SK-N-SH (cell line): ENCODE results near the gene GRIK1. TPM values are rescaled to one million over a fixed set of nuclear protein-coding genes. Genes with fewer than 3 reads are reported as not detected.

ENCODE experiments used
- CTCF ChIA-PET: fragments of 300-600, 350-600 bp; formaldehyde crosslinking; extraction: SDS; loops from one replicate; lab custom pipeline; 2021; lab: Yijun Ruan, JAX
- POLR2A ChIA-PET: fragments of 350-600 bp; sonication (Branson Sonifier 250); formaldehyde crosslinking; extraction: SDS; loops from one replicate; lab custom pipeline; 2020; ENCODE audit warnings: antibody characterized with exemption, inconsistent platforms; lab: Yijun Ruan, JAX
- DNase-seq: peaks from one replicate; pipeline ENCODE4 v3.0.0; 2012
- H2AFZ ChIP-seq: fragments of 200-600 bp; sonication (generic); 2 replicates; pipeline ENCODE4 v1.8.1; 2016; ENCODE audit warnings: antibody characterized with exemption, mild to moderate bottlenecking, low read depth
- H3F3A ChIP-seq: fragments of 200-600 bp; sonication (generic); replicated peaks from 2 replicates; pipeline ENCODE3; 2016; ENCODE audit warnings: antibody characterized with exemption, mild to moderate bottlenecking; ENCODE audit not compliant: insufficient read depth
- H3K27ac ChIP-seq, 2 experiments: fragments of 200-500 bp in 1 of 2; fragments of 200-600 bp in 1 of 2; sonication (Bioruptor generic) in 1 of 2; sonication (generic), shearing (Covaris generic) in 1 of 2; 2 replicates each; pipeline versions ENCODE4 v1.5.1 to v1.6.1; 2014 to 2016; ENCODE audit warnings: low read depth in 2 of 2, inconsistent platforms in 1 of 2, low read length in 1 of 2, mild to moderate bottlenecking in 1 of 2, mixed read lengths in 1 of 2
- H3K27me3 ChIP-seq: fragments of 200-600 bp; sonication (generic), shearing (Covaris generic); 2 replicates; pipeline ENCODE4 v1.6.1; 2016; ENCODE audit warnings: mixed run types; ENCODE audit not compliant: insufficient read depth
- H3K36me3 ChIP-seq, 2 experiments: fragments of 200-500 bp in 1 of 2; fragments of 200-600 bp in 1 of 2; sonication (Bioruptor generic) in 1 of 2; sonication (generic) in 1 of 2; replicated peaks in 1 of 2; 2 replicates each; pipeline versions ENCODE3 to v1.5.1; 2014 to 2016; ENCODE audit warnings: low read length in 1 of 2, mild to moderate bottlenecking in 1 of 2; ENCODE audit not compliant: insufficient read depth in 2 of 2, control insufficient read depth in 1 of 2
- H3K4me1 ChIP-seq, 2 experiments: fragments of 200-500 bp in 1 of 2; fragments of 200-600 bp in 1 of 2; sonication (Bioruptor generic) in 1 of 2; sonication (generic), shearing (Covaris generic) in 1 of 2; 2 replicates each; pipeline versions ENCODE4 v1.5.1 to v1.6.1; 2014 to 2016; ENCODE audit warnings: low read depth in 1 of 2, low read length in 1 of 2, mixed run types in 1 of 2; ENCODE audit not compliant: insufficient read depth in 2 of 2, control insufficient read depth in 1 of 2
- H3K4me2 ChIP-seq: fragments of 200-600 bp; sonication (generic), shearing (Covaris generic); 2 replicates; pipeline ENCODE4 v1.6.1; 2017; ENCODE audit warnings: mixed run types
- H3K4me3 ChIP-seq, 2 experiments: fragments of 200-500 bp in 1 of 2; fragments of 200-600 bp in 1 of 2; sonication (Bioruptor generic) in 1 of 2; sonication (generic), shearing (Covaris generic) in 1 of 2; 2 replicates each; pipeline versions ENCODE4 v1.5.1 to v1.8.1; 2014 to 2016; ENCODE audit warnings: low read depth in 2 of 2, inconsistent platforms in 1 of 2, low read length in 1 of 2, mild to moderate bottlenecking in 1 of 2, mixed read lengths in 1 of 2, moderate library complexity in 1 of 2
- H3K79me2 ChIP-seq: fragments of 200-600 bp; sonication (generic); 2 replicates; pipeline ENCODE4 v1.8.1; 2017; ENCODE audit warnings: mild to moderate bottlenecking; ENCODE audit not compliant: insufficient read depth
- H3K9ac ChIP-seq: fragments of 200-600 bp; sonication (generic); 2 replicates; pipeline ENCODE4 v1.6.1; 2017; ENCODE audit warnings: mixed run types
- H3K9me2 ChIP-seq: fragments of 200-600 bp; sonication (generic); 2 replicates; pipeline ENCODE4 v1.6.1; 2017; ENCODE audit warnings: mixed run types
- H3K9me3 ChIP-seq: fragments of 200-600 bp; sonication (generic); 2 replicates; pipeline ENCODE4 v1.6.1; 2017; ENCODE audit warnings: mixed run types, mild to moderate bottlenecking, moderate library complexity
- H4K20me1 ChIP-seq: fragments of 200-600 bp; sonication (generic); 2 replicates; pipeline ENCODE4 v1.6.1; 2017; ENCODE audit warnings: mild to moderate bottlenecking, mixed run types; ENCODE audit not compliant: insufficient read depth
- CHD2 ChIP-seq: fragments of 150-350 bp; IDR thresholded peaks from 2 replicates; pipeline ENCODE4 v1.6.1; 2018; ENCODE audit warnings: low read length; ENCODE audit not compliant: partially characterized antibody
- FOSL2 ChIP-seq: IDR thresholded peaks from 2 replicates; pipeline ENCODE4 v1.4.0; 2012; ENCODE audit warnings: low read depth, mild to moderate bottlenecking, moderate library complexity, borderline replicate concordance
- FOXM1 ChIP-seq: IDR thresholded peaks from 2 replicates; pipeline ENCODE4 v1.4.0; 2012; ENCODE audit warnings: low read depth, mild to moderate bottlenecking
- GATA2 ChIP-seq: sonication (generic); formaldehyde crosslinking; IDR thresholded peaks from 2 replicates; pipeline ENCODE4 v1.5.0; 2020; ENCODE audit warnings: mild to moderate bottlenecking, missing genetic modification reagents
- JUND ChIP-seq: IDR thresholded peaks from 2 replicates; pipeline ENCODE4 v1.4.0; 2012
- MEF2A ChIP-seq: IDR thresholded peaks from 2 replicates; pipeline ENCODE4 v1.4.0; 2012; ENCODE audit warnings: low read depth, borderline replicate concordance
- NFIC ChIP-seq: IDR thresholded peaks from 2 replicates; pipeline ENCODE4 v1.4.0; 2012; ENCODE audit warnings: borderline replicate concordance
- POLR2AphosphoS5 ChIP-seq: IDR thresholded peaks from 2 replicates; pipeline ENCODE4 v1.6.1; 2012; ENCODE audit warnings: low read depth, low read length
- RAD21 ChIP-seq: IDR thresholded peaks from 2 replicates; pipeline ENCODE4 v1.6.1; 2012; ENCODE audit warnings: mild to moderate bottlenecking, low read length
- RCOR1 ChIP-seq: fragments of 150-350 bp; IDR thresholded peaks from 2 replicates; pipeline ENCODE4 v1.6.1; 2017; ENCODE audit warnings: antibody characterized with exemption, low read length
- RFX5 ChIP-seq: IDR thresholded peaks from 2 replicates; pipeline ENCODE4 v1.6.1; 2012; ENCODE audit warnings: mild to moderate bottlenecking, improper control_type of control experiment, low read length
- RXRA ChIP-seq: IDR thresholded peaks from 2 replicates; pipeline ENCODE4 v1.4.0; 2012; ENCODE audit warnings: low read depth, mild to moderate bottlenecking, borderline replicate concordance
- SIN3A ChIP-seq: IDR thresholded peaks from 2 replicates; pipeline ENCODE4 v1.6.1; 2012; ENCODE audit warnings: low read depth, mild to moderate bottlenecking, low read length, moderate library complexity, borderline replicate concordance
- SMC3 ChIP-seq: IDR thresholded peaks from 2 replicates; pipeline ENCODE4 v1.6.1; 2012; ENCODE audit warnings: low read depth, low read length, improper control_type of control experiment
- TCF12 ChIP-seq: IDR thresholded peaks from 2 replicates; pipeline ENCODE4 v1.4.0; 2012
- YY1 ChIP-seq: IDR thresholded peaks from 2 replicates; pipeline ENCODE4 v1.4.0; 2012; ENCODE audit warnings: low read depth, mild to moderate bottlenecking
- WGBS: methylation state at CpG from one replicate; pipeline ENCODE4 v1.1.6; 2017; ENCODE audit warnings: low lambda C conversion rate; 5-methylcytosine and 5-hydroxymethylcytosine counted together
- polyA plus RNA-seq, 3 experiments: library from polyadenylated mRNA; depleted of rRNA; stranded (reverse); fragments of >200 nt; gene quantifications; 2 replicates each; pipeline ENCODE4 v1.2.3, GENCODE V29; 2012
- TF ChIP-seq, protein P1 (sequence below): IDR thresholded peaks from 2 replicates; pipeline ENCODE4 v1.6.1; 2012; ENCODE audit warnings: mild to moderate bottlenecking, low read depth, low read length, moderate library complexity
- TF ChIP-seq, protein P2 (sequence below): IDR thresholded peaks from 2 replicates; pipeline ENCODE4 v1.4.0; 2012; ENCODE audit warnings: low read depth, borderline replicate concordance
- TF ChIP-seq, protein P3 (sequence below): IDR thresholded peaks from 2 replicates; pipeline ENCODE4 v1.4.0; 2012; ENCODE audit warnings: low read depth

GRIK1 gene
- polyA plus RNA-seq, 1 of the 3 experiments (the other 2 are of a cell fraction), result not detected

DNA sequence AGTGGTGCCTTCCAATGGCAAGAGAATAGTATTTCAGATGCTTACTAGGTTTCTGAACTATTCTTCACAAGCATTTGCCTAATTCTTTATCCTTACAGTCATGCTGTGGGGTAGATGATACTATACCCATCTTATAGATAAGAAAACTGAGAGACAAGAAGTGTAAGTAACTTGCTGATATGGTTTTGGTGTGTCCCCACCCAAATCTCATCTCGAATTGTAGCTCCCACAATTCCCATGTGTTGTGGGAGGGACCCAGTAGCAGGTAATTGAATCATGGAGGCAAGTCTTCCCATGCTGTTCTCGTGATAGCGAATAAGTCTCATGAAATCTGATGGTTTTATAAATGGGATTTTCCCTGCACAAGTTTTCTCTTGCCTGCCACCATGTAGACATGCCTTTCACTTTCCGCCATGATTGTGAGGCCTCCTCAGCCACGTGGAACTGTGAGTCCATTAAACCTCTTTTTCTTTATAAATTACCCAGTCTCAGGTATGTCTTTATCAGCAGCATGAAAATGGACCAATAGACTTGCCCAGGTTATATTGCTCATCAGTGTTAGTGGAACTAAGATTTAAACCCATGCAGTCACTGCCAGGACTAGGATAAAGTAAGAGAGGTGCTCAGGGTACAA is 298.7 kb downstream of the GRIK1 start:
- WGBS, result 63% methylated on average over 5 of the region's 5 CpGs
- Histone ChIP-seq H3K79me2 (no peaks in the 10 kb centered on the region), H3K4me1 (0 out of 4 replicates have a peak, but pooled peaks cover 0 to 3% of the 10 kb centered on the region in 2 experiments), H3K9me2 (no peaks in the 10 kb centered on the region), H3K9me3 (no peaks in the 10 kb centered on the region), H3K36me3 (no peaks in the 10 kb centered on the region), H3K27ac (no peak overlapping the region), H3K4me2 (no peak overlapping the region), H3F3A (no peaks in the 10 kb centered on the region), H3K4me3 (no peak overlapping the region), H4K20me1 (no peaks in the 10 kb centered on the region), H3K9ac (no peak overlapping the region), H3K27me3 (no peaks in the 10 kb centered on the region), H2AFZ (no peak overlapping the region)
- TF ChIP-seq CHD2 (no peak), RFX5 (no peak), POLR2AphosphoS5 (no peak), RCOR1 (no peak), GATA2 (no peak)
- TF ChIP-seq, protein P1, sequence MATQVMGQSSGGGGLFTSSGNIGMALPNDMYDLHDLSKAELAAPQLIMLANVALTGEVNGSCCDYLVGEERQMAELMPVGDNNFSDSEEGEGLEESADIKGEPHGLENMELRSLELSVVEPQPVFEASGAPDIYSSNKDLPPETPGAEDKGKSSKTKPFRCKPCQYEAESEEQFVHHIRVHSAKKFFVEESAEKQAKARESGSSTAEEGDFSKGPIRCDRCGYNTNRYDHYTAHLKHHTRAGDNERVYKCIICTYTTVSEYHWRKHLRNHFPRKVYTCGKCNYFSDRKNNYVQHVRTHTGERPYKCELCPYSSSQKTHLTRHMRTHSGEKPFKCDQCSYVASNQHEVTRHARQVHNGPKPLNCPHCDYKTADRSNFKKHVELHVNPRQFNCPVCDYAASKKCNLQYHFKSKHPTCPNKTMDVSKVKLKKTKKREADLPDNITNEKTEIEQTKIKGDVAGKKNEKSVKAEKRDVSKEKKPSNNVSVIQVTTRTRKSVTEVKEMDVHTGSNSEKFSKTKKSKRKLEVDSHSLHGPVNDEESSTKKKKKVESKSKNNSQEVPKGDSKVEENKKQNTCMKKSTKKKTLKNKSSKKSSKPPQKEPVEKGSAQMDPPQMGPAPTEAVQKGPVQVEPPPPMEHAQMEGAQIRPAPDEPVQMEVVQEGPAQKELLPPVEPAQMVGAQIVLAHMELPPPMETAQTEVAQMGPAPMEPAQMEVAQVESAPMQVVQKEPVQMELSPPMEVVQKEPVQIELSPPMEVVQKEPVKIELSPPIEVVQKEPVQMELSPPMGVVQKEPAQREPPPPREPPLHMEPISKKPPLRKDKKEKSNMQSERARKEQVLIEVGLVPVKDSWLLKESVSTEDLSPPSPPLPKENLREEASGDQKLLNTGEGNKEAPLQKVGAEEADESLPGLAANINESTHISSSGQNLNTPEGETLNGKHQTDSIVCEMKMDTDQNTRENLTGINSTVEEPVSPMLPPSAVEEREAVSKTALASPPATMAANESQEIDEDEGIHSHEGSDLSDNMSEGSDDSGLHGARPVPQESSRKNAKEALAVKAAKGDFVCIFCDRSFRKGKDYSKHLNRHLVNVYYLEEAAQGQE, result no peak
- CTCF ChIA-PET, result no interaction called here
- POLR2A ChIA-PET, result no interaction called here
- DNase-seq, result no peak

DNA sequence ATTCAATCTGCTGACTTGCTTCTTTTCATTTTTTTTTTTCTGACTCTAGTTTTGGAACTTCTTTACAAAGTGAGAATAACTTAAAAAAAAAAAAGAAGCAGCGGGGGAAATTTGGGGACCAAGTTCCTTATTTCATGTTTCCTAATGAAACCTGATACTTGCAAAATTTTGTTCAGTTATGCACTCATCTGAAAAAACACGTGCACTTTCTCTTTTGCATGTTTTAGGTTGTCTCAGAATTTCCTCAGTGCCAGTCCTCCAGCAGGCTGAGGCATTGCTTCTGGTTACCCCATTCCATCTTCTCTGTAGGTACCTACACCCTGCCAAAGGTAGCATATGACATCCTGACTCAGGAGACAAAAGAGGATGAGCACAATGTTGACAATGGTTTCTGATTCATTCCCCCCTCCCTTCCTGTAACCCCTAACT is 299.7 kb downstream of the GRIK1 start:
- Histone ChIP-seq H3K9ac (no peak overlapping the region), H2AFZ (no peak overlapping the region), H3K9me2 (no peaks in the 10 kb centered on the region), H3K4me1 (0 out of 4 replicates have a peak, but pooled peaks cover 0 to 3% of the 10 kb centered on the region in 2 experiments), H3K27ac (no peak overlapping the region), H3K36me3 (no peaks in the 10 kb centered on the region), H4K20me1 (no peaks in the 10 kb centered on the region), H3K27me3 (no peaks in the 10 kb centered on the region), H3K79me2 (no peaks in the 10 kb centered on the region), H3K4me3 (no peak overlapping the region), H3K9me3 (no peaks in the 10 kb centered on the region), H3F3A (no peaks in the 10 kb centered on the region), H3K4me2 (no peak overlapping the region)
- ChIA-PET POLR2A (no interaction called here), CTCF (no interaction called here)
- TF ChIP-seq FOSL2 (no peak), NFIC (no peak), FOXM1 (no peak), RXRA (no peak), RAD21 (no peak), MEF2A (no peak), TCF12 (no peak), YY1 (no peak), SIN3A (no peak), SMC3 (no peak), GATA2 (no peak), CHD2 (no peak), JUND (no peak)
- TF ChIP-seq, protein P1, result no peak
- TF ChIP-seq, protein P2, sequence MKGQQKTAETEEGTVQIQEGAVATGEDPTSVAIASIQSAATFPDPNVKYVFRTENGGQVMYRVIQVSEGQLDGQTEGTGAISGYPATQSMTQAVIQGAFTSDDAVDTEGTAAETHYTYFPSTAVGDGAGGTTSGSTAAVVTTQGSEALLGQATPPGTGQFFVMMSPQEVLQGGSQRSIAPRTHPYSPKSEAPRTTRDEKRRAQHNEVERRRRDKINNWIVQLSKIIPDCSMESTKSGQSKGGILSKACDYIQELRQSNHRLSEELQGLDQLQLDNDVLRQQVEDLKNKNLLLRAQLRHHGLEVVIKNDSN, result no peak
- TF ChIP-seq, protein P3, sequence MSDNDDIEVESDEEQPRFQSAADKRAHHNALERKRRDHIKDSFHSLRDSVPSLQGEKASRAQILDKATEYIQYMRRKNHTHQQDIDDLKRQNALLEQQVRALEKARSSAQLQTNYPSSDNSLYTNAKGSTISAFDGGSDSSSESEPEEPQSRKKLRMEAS, result no peak
- WGBS, result 41% methylated on average over 2 of the region's 2 CpGs
- no peak for DNase-seq
